CD4-positive, alpha-beta T cell treated with Interleukin-6 at 100 ng/mL for 8 hours (primary cell): ENCODE data around the gene FGB.
"Not testable (repeated sequence)": the region's sequence is repeated elsewhere in the genome, so short reads cannot be mapped to it uniquely, and the experiment has no call there.

ENCODE experiments used
- DNase-seq: peaks from one replicate; pipeline ENCODE4 v3.0.0-alpha.2; 2020; ENCODE audit warnings: mixed read lengths, low spot score

FGB gene

DNA sequence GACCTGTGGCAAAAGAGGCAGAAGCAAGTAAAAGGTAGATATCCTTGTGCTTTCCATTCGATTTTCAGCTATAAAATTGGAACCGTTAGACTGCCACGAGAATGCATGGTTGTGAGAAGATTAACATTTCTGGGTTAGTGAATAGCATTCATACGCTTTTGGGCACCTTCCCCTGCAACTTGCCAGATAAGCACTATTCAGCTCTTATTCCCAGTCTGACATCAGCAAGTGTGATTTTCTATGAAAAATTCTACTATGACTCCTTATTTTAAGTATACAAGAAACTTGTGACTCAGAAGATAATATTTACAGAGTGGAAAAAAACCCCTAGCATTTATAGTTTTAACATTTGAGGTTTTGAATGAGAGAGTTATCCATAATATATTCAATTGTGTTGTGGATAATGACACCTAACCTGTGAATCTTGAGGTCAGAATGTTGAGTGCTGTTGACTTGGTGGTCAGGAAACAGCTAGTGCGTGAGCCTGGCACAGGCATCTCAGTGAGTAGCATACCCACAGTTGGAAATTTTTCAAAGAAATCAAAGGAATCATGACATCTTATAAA, 3.9 kb downstream of the FGB start:
- no peak for DNase-seq

DNA sequence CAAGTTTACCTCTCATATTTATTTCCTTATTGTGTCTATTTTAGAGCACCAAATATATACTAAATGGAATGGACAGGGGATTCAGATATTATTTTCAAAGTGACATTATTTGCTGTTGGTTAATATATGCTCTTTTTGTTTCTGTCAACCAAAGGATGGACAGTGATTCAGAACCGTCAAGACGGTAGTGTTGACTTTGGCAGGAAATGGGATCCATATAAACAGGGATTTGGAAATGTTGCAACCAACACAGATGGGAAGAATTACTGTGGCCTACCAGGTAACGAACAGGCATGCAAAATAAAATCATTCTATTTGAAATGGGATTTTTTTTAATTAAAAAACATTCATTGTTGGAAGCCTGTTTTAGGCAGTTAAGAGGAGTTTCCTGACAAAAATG, 6.2 kb downstream of the FGB start:
- DNase-seq: no peak

DNA sequence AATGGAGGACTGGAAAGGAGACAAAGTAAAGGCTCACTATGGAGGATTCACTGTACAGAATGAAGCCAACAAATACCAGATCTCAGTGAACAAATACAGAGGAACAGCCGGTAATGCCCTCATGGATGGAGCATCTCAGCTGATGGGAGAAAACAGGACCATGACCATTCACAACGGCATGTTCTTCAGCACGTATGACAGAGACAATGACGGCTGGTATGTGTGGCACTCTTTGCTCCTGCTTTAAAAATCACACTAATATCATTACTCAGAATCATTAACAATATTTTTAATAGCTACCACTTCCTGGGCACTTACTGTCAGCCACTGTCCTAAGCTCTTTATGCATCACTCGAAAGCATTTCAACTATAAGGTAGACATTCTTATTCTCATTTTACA, 6.8 kb downstream of the FGB start:
- no peak for DNase-seq

DNA sequence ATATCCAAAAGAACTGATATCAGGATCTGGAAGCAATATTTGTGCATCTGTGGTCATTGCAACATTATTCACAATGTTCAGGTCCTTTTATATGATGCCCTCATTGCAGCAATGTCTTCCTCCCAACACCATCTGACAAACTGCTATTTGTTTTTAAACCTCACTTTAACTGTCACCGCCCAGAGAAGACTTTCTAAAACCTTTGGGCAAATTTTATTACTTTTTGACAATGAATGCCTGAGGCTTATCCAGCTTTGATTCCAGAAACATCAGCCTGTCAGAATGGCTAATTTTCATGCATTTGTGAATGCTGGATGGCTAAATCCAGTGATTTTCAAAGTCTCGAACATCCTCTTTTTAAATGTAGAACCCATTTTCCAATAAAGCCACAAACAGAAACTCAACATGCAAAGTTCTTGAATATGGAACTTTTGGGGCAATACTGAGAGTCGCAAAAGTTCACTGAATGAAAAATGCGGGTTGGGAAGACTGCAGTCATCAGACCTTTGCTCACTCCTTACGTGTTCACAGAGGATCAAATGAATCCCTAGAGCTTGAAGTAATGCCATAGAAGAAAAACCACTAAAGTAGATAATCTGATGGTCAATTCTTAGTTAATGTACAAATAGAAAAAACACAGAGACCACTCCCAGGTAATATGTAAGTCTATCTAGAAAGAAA, 10.5 kb downstream of the FGB start:
- DNase-seq: no peak

DNA sequence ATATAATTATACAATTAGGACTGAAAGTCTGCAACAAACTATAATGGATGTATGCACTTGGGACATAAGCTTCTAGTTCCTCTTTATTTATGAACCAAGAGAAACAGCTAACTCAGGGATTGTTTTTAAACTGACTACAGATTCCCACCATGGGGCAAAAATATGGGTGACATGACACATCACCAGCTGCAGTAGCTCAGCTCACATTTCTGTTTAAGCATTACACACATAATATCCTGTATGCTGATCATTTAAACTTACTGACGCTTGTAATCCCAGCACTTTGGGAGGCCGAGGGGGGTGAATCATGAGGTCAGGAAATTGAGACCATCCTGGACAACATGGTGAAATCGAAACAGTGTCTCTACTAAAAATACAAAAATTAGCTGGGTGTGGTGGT, 11.5 kb downstream of the FGB start:
- DNase-seq: no peak

DNA sequence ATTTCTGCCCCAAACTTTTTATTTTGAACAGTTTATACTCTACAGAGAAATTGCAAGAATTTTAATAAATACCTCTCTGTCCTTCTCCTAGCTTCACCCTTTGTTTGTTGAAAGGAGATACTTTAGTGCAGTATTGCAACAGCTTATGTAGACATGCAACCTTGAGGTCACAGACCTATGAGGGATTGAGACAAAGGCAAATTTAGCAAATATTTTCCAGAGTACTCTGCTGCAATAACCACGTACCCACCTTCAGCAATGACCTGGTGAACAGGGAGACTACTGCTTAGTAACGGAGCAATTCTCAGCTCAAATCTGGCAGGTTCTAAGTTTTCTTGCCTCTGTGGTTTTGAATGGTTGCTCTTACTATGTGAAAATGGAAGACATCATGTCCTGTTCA, 14.5 kb downstream of the FGB start:
- no peak for DNase-seq

DNA sequence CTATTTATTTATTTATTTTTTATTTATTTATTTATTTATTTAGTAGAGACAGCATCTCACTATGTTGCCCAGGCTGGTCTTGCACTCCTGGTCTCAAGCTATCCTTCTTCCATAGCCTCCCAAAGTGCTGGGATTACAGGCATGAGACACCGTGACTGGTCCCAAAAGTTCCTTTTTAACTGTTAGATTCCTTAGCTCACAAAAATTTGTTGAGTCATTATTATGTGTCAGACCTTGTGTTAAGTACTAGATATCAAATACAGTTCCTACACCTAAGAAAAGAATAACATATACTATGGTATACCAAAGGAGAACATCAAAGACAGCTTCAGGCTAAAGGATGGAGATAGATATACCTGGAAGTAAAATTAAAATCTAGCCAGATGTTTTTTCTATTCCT, 16.1 kb downstream of the FGB start:
- no peak for DNase-seq

DNA sequence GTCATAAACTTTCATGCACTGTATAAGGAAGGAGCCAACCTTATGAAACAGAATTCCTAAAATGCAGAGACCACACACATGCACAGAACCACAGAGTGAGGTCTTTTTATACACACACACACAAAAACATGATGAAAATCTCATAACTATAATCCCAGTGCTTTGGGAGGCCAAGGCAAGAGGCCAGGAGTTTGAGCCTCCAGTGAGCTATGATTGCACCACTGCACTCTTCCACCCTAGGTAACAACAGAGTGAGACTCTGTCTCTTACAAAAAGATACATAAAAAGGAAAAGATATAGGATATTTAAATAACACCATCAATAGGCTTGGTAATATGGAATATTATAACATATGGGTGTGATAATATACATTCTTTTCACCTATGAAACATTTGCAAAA, 17.1 kb downstream of the FGB start:
- no peak for DNase-seq

DNA sequence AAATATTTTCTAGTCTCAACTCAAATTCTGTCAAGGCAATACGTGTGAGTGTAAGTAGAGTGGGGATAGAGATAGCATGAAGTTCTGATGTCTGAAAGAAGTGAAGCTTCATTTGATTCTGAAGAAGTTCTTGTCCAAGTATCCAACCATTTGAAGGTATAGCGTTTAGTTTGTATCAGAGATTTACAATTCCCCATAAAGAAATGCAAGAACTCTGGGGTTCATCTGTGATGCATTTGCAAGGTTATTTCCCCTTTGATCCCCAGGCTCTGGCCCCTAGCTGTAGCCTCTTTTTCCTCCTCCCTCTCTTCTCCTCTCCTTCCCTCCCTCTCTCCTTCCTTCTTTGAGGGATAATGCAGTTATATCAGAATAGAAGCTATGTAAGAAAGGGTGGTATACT, 19.9 kb downstream of the FGB start:
- no peak for DNase-seq

DNA sequence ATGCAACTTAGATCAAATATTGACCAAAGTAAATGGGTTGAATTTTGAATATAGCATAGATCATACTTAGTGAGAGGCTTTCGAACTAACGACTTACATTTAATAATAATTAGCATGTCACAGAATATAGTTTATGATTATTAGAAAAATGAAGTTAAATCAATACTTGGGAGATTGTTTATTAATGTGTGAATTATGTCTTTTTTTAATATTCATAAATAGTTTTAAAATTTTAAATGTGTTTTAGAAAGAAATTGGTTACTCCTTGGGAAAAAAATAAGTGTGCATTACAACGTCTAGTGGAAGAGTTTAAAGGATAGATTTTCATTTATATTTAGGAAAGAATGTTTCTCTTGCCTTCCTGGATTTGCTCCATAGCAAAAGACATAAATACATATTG, 20.4 kb downstream of the FGB start:
- no peak for DNase-seq

DNA sequence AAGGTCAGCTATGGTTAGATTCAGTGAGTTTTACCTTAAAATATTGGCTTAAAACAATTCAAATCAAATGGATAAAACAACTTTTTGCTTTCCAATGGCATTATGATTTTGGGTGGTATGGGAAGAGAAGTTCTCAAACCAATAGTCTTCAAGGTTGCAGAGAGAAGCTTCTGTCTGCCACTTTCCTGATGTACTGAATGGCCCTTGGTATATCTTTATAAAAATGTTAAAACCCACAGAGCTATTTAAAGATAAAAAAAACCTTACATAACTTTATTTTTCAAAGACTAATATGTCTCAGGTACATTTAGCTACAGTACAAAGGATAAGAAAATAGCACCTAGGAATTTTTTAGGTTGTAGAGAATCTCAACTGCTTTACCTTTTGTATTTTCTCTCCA, 20.9 kb downstream of the FGB start:
- DNase-seq: no peak

DNA sequence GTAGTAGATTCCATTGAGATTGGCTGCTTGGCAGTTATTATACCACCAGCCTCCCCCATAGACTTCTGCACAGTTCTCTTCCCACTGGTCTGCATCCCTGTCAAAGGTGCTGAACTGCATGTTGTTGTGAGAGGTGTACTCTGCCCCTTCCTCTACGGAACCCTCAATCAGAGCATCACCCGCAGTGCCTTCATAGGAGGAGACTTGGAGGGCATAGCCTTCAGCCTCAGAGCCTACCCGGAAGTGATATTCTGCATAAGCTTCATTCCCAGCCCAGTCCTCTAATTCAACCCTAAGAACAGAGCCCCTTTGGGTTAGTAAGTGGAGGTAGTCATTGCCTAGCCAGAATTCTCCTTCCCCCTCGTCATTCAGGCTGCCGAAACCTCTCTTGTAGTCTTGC, 21.4 kb downstream of the FGB start:
- no peak for DNase-seq

DNA sequence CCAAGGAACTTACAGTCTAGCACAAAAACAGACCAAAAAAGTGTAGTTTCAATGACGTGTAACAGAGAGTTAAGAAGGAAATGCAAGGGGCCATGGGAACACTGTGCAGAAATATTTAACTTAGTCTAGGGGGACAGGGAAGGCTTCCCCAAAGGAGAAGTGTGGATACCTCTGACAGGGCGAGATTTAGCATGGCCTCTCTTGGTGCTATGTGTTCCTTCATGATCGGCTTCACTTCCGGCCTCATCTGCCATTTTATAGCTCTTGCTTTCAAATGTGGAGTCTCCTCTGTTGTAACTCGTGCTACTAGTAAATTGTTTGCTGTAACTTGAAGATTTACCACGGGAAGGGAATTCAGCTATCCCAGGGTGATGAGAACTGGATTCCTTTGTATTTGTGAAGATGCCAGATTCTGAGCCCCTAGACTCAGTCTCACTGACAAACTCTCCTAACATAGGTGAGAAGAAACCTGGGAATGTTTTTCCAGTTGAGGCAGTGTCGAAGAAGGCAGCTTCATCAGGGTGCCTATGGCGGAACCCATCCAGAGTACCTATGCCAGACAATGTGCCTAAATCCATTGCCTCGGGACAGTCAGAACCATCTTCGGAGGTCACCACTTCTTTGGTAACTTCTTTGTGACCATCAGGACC, 22.7 kb downstream of the FGB start:
- no peak for DNase-seq

DNA sequence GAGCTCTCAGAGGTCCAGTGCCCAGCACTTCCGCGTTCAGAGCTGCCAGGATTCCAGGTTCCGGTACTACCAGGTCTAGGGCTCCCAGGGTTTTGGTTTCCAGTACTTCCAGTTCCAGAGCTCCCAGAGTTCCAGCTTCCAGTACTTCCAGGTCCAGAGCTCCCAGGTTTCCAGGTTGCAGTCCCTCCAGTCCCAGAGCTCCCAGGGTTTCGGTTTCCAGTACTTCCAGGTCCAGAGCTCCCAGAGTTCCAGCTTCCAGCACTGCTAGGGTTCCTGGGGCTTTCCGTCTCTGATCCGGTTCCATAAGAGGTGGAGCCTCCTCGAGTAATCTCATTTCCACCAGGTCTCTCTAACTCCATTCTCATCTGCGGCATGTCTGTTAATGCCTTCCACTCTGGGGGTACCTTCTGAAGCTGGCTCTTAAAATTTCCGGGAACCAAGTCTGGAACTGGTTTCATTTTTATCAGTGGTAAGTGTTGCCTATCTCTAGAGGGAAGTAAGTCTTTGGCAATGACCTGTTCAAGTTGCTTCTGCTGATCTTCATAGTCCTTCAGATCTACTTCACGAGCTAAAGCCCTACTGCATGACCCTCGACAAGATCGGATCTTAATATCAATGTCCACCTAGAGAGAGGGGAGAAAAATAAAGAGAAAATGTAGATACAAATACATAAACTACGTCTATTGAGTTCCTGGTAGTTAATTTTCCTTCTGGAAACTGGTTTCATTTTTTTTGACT, 23.7 kb downstream of the FGB start:
- DNase-seq: no peak

DNA sequence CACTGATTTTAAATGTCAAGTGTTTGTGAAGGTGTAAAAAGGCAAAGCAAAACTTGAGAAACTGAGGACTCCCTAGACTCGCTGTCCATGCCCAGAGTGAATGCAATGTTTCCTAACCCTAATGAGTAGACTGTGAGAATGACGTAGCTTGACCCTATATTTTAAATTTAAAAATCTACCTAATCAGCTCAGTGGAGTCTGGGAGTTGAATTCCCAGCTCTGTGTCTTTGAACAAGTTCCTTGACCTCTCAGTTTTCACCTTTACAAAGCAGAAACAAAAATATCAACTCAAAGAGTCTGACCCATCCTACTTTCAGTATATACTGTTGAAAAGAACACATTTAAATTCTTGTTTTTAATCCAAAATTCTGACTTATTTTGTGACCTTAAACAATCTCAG, 25.4 kb downstream of the FGB start:
- DNase-seq: no peak

DNA sequence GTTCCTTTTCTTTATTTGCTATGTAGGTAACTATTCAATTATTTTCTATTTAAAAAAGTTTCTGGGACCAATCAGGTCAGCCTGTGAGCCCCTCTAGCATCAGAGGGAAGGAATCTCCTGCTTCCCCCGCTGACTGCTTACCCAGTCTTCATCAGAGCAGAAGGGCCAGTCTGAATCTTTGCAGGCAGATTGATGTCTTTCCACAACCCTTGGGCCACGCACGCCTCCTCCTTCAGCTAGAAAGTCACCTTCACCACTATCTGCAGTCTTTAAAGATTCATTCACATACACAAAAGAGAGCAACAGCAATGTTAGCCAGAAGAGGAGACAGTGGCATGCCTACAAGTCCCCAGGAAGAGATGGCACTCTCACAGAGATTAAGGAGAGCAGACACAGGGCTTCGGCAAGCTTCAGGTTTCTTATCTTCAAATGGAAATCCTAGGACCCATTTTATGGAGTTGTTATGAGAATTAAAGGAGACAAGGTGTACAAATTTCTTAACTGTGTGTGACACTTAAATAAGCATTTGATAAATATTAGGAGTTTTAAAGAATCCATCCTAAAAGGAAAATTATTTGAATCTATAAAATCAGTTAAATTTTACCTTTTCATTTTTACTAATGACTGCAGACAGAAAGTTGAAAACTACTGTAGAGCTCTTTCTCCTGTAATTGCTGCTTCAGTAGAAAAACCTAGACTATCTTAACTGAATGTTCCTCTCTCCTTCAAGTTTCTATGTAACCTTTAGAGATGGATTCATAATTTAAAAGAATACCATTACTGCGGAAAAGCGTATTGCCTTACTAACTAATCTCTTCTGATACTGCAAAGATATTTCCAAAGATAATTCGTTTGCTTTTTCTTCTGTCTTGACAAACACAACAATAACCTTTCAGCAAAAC, 26.7 kb downstream of the FGB start:
- no peak for DNase-seq

DNA sequence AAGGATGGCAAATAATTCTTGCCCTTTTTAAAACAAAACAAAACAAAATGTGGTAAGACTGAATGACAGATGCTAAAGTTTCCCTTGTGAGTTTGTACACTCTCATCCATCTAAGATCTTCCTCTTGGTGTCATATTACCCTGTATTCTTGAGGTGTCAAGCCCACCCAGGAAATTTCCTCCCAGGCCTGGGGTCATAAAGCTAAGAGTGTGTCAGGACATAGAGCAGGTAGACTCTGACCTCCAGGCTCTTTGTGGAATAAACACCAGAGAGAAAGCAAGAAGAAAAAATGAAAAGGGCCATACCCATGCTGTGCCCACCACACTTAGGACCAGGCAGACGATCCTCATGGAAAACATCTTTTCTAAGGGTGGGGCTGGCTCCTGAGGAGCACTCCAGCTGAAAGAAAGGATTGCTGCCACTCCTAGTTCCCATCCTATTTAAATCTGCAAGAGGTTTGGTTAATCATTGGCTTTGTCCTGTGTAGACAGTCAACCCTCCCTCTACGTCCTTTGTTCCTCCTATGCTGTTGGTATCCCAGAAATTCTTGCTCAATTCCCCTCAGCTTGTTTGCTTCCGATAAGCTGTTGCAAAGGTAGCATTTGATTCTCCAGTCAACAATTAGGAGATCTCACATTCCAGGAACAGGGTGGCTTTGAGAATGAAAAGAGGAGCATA, 27.7 kb downstream of the FGB start, which contains the start of gene FGA:
Gene FGA (minus strand): TSS at position 414 of the 678 bp plus-strand sequence. CDS start 55 bp downstream, at position 359.
- DNase-seq: no peak

DNA sequence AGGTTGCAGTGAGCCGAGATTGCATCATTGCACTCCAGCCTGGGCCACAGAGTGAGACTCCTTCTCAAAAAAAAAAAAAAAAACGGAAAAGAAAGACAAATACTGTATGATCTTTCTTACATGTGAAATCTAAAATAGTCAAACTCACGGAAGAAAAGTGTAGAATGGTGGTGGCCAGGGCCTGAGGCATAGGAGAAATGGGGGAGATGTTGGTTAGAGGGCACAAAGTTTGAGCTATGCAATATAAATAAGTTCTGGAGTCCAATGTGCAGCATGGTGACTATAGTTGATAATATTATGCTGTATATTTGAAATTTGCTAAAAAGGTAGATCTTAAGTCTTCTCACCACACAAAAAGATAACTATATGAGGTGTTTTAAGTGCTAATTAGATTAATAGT, 29.1 kb downstream of the FGB start:
- DNase-seq: no peak

DNA sequence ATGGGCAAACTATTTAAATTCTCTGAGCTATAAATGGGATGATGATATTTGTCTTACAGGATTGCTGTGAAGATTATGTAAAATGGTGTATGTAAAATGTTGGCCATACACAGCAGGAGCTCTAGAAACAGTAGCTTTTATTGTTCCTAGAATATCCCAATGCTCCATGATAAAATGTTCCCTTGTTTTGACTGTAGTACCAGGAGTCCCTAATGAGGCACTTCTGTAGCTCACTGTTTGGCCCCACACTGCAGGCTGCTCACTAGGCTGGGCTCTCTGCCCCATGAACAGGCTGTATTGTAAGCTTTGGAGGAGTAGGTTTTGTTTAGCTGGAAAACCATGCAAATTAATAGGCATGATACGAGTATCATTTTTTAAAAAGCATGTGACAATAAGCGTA, 31.1 kb downstream of the FGB start:
- no peak for DNase-seq

DNA sequence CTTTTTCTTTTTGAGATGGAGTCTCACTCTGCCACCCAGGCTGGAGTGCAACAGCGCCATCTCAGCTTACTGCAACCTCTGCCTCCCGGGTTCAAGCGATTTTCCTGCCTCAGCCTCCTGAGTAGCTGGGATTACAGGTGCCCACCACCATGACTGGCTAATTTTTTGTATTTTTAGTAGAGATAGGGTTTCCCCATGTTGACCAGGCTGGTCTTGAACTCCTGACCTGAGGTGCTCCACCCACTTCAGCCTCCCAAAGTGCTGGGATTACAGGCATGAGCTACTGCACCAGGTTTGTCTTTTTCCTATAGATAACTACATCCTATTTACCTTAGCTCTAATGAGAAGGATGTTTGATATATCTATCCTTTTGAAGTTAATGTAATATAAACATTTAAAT, 31.5 kb downstream of the FGB start:
- DNase-seq: not testable (repeated sequence)

DNA sequence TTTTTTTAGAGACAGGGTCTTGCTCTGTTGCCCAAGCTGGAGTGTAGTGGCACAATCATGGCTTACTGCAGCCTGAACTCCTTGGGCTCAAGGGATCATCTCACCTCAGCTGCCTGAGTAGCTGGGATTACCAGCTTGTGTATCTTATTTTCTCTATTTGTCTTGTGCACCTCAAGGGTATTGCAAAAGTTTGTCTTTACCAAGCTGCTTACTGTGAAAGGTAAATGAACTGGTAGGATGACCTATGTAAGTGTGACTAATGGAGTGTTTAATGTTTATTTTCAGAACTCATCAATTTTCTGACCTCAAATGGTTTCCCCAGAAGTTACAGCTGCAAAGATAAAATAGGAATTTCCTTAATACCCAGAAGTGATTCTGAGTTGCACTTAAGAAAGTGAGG, 33.0 kb downstream of the FGB start:
- no peak for DNase-seq
